Ishikawa (cell line): ENCODE data around the gene PHF8.

Experiments used
- REST ChIP-seq: IDR thresholded peaks from 2 replicates; pipeline ENCODE4 v1.6.1; 2012; ENCODE audit warnings: low read depth, mild to moderate bottlenecking
- YY1 ChIP-seq: IDR thresholded peaks from 2 replicates; pipeline ENCODE4 v1.6.1; 2012; ENCODE audit warnings: low read depth

- TF ChIP-seq REST (no peak), YY1 (no peak)
Observed at GRCh38 chrX:53900623-53901022, 143.7 kb downstream of the PHF8 start.
